ENCODE data around the gene WDR27.

WDR27 gene

GRCh38 chr6:169661391-169661756 is 40.5 kb downstream of the WDR27 start:
- TF ChIP-seq, protein P1, sequence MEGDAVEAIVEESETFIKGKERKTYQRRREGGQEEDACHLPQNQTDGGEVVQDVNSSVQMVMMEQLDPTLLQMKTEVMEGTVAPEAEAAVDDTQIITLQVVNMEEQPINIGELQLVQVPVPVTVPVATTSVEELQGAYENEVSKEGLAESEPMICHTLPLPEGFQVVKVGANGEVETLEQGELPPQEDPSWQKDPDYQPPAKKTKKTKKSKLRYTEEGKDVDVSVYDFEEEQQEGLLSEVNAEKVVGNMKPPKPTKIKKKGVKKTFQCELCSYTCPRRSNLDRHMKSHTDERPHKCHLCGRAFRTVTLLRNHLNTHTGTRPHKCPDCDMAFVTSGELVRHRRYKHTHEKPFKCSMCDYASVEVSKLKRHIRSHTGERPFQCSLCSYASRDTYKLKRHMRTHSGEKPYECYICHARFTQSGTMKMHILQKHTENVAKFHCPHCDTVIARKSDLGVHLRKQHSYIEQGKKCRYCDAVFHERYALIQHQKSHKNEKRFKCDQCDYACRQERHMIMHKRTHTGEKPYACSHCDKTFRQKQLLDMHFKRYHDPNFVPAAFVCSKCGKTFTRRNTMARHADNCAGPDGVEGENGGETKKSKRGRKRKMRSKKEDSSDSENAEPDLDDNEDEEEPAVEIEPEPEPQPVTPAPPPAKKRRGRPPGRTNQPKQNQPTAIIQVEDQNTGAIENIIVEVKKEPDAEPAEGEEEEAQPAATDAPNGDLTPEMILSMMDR (IDR thresholded peaks at IDR 0.05; ENCODE audit: low read depth, low read length, missing control alignments) = no peak
- in situ Hi-C loops (cut with HindIII; ENCODE audit: low sequenced_read_pairs) = no loop called here
- no peak overlapping the region for H3K4me3 ChIP-seq (ENCODE audit: low read depth, low read length)
- DNase-seq (ENCODE audit: low read depth) = no peak

GRCh38 chr6:169660751-169661390 is 41.0 kb downstream of the WDR27 start:
- DNase-seq (ENCODE audit: low read depth) = no peak
- TF ChIP-seq, protein P1 (IDR thresholded peaks at IDR 0.05; ENCODE audit: low read depth, low read length, missing control alignments) = no peak
- in situ Hi-C loops (cut with HindIII; ENCODE audit: low sequenced_read_pairs) = no loop called here
- H3K4me3 ChIP-seq (ENCODE audit: low read depth, low read length) = no peak overlapping the region

DNA sequence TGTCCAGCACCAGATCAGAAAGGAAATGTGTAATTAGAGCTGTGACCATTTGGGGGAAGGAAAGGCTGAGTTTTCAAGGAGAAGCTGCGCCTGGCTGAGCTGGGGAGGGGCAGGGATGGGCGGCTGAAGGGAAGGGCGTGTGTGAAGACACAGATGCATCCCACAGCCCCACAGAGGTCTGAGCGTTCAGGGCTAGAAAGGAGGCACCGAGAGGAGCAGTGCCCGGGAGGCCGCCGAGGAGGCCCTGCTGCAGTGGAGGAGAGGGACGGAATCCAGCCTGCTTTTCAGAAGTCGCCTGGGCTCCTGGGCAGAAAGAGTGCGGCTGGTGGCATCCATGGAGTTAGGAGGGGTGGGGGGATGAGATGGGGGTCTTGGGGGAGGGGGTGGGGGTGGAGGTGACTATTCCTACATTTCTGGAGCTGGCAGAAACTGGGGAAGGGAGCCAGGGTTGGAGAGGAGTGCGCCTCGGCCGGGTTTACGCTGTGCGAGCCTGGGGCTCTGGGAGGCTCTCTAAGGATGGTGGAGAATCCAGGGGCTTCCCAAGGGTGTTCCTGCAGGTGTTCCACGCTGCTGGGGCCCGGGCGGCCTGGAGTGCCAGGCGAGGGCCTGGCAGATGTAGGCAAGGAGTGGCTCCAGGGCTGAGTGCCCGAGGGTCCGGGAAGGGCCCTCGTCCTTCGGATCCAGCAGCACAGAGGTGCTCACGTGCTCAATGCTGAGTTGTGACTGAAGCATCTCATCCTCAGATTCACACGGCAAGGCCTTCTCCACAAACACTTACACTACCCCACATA is 41.8 kb downstream of the WDR27 start:
- in situ Hi-C loops (cut with HindIII; ENCODE audit: low sequenced_read_pairs) = no loop called here
- TF ChIP-seq, protein P1 (IDR thresholded peaks at IDR 0.05; ENCODE audit: low read depth, low read length, missing control alignments) = no peak
- DNase-seq (ENCODE audit: low read depth) = no peak
- H3K4me3 ChIP-seq (ENCODE audit: low read depth, low read length) = no peak overlapping the region

- DNase-seq (ENCODE audit: low read depth) = no peak
- in situ Hi-C loops (cut with HindIII; ENCODE audit: low sequenced_read_pairs) = no loop called here
- no peak overlapping the region for H3K4me3 ChIP-seq (ENCODE audit: low read depth, low read length)
- TF ChIP-seq, protein P1 (IDR thresholded peaks at IDR 0.05; ENCODE audit: low read depth, low read length, missing control alignments) = no peak
Observed at GRCh38 chr6:169657284-169657610, 44.6 kb downstream of the WDR27 start.

DNA sequence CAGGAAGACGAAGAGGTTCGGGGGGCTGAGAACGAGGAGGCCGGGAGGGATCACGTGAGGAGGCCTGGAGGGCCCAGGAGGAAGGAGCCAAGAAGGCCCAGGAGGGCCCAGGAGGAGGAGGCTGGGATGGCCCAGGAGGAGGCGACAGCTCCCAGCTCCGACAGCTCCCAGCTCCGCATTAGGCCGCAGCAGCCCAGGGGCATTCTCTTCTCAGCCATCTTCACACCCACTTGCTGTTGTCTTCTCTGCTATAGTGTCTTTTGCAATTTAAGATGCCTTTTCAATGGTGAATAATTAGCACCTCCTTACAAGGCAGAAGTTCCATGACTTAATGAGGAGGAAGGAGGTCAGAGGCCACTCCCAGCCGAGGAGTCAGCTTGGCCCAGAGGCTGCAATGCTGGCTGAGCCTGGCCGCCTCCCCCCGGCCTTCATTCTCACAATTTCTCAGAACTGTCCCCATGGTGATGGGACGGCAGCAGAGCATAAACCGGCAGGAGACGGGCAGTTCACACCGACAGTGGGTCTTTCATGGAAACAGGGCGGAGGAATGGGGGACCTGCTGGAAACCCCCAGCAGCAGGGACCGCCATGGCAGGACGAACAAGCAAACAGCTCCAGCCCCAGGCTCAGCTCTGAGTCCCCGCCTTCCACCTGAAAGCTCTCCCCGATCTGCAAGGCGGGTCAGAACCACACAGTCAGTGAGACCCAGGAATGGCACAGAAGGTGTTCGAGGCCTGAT is 45.1 kb downstream of the WDR27 start:
- no peak overlapping the region for H3K4me3 ChIP-seq (ENCODE audit: low read depth, low read length)
- TF ChIP-seq, protein P1 (IDR thresholded peaks at IDR 0.05; ENCODE audit: low read depth, low read length, missing control alignments) = no peak
- DNase-seq (ENCODE audit: low read depth) = no peak
- in situ Hi-C loops (cut with HindIII; ENCODE audit: low sequenced_read_pairs) = no loop called here

DNA sequence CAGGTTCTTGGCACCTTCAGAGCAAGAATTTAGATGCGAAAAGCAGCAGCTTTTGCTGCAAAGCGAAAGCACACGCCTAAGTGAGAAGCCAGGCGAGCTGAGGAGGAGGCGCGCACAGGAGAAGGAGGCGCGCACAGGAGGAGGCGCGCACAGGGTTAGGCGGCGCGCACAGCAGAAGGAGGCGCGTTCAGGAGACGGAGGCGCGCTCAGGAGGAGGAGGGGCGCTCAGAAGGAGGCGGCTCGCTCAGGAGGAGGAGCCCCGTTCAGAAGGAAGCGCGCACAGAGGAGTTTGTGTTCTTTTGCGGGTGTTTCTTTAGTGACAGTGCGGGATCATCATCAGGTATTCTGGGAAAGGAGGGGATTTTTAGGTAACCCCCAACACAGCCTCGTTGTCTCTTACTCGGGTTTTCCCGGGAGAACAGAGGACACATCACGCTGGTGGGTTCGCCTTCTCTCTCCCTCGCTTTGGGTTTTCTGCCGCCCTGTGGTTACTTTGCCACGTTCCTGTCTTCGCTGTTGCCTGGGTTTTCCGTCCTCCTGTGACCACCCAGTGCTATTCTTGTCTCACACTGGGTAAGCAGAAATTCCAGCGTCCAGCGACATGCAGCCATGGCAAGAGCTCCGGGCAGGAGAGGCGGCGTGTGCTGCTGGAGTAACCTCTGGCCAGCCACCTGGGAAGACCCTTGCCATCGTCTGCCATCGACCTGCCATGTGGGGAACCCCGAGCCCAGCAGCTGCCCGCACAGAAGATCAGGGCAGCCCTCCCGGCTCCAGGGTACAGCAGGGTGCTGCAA is 47.0 kb downstream of the WDR27 start:
- TF ChIP-seq, protein P1 (IDR thresholded peaks at IDR 0.05; ENCODE audit: low read depth, low read length, missing control alignments) = peak; percentile 47
- DNase-seq (ENCODE audit: low read depth) = peak; percentile 48
- H3K4me3 ChIP-seq (ENCODE audit: low read depth, low read length) = peak overlapping the region; percentile 42
- in situ Hi-C loops (cut with HindIII; ENCODE audit: low sequenced_read_pairs) = no loop called here
